ENCODE measurements around the gene ZNF485.
"Not testable (repeated sequence)": the region's sequence is repeated elsewhere in the genome, so short reads cannot be mapped to it uniquely, and the experiment has no call there.

ZNF485 gene

GRCh38 chr10:43606323-43607198 is at the start of gene ZNF485:
ZNF485 (plus strand) TSS chr10:43606438; CDS start chr10:43607051, 613 bp downstream.
- DNase-seq = peak; percentile 92

GRCh38 chr10:43557214-43557613 is 49.0 kb upstream of the ZNF485 start:
- DNase-seq = no peak

GRCh38 chr10:43569681-43570080 is 36.6 kb upstream of the ZNF485 start:
- DNase-seq = no peak

GRCh38 chr10:43570971-43571370 is 35.3 kb upstream of the ZNF485 start:
- no peak for DNase-seq

GRCh38 chr10:43573250-43574000 is 32.8 kb upstream of the ZNF485 start:
- DNase-seq = peak; percentile 25

- peak; percentile 95 for DNase-seq
Measured at GRCh38 chr10:43574001-43574892, 32.0 kb upstream of the ZNF485 start, which contains the start of gene ZNF239. ZNF239 (minus strand) TSS chr10:43574616; CDS start chr10:43558079, 16,537 bp downstream.

GRCh38 chr10:43574906-43575305 is 31.3 kb upstream of the ZNF485 start:
- DNase-seq = no peak

GRCh38 chr10:43576062-43576461 is 30.2 kb upstream of the ZNF485 start:
- DNase-seq = no peak

GRCh38 chr10:43576580-43576979 is 29.7 kb upstream of the ZNF485 start:
- DNase-seq = no peak

GRCh38 chr10:43584051-43584450 is 22.2 kb upstream of the ZNF485 start:
- DNase-seq = no peak

- no peak for DNase-seq
Measured at GRCh38 chr10:43585046-43585445, 21.2 kb upstream of the ZNF485 start.

GRCh38 chr10:43585981-43586729 is 20.1 kb upstream of the ZNF485 start:
- DNase-seq = no peak

- DNase-seq = not testable (repeated sequence)
Measured at GRCh38 chr10:43586730-43587115, 19.5 kb upstream of the ZNF485 start.

- no peak for DNase-seq
Measured at GRCh38 chr10:43591303-43591904, 14.8 kb upstream of the ZNF485 start.

GRCh38 chr10:43594944-43595589 is 11.2 kb upstream of the ZNF485 start:
- no peak for DNase-seq

- DNase-seq = no peak
Measured at GRCh38 chr10:43595739-43596298, 10.4 kb upstream of the ZNF485 start.

- DNase-seq = no peak
Measured at GRCh38 chr10:43596546-43596945, 9.7 kb upstream of the ZNF485 start.

- no peak for DNase-seq
Measured at GRCh38 chr10:43598446-43598845, 7.8 kb upstream of the ZNF485 start.

GRCh38 chr10:43599333-43599732 is 6.9 kb upstream of the ZNF485 start:
- DNase-seq = no peak

GRCh38 chr10:43601576-43601975 is 4.7 kb upstream of the ZNF485 start:
- DNase-seq = not testable (repeated sequence)

- no peak for DNase-seq
Measured at GRCh38 chr10:43605850-43606322, 352 bp upstream of the ZNF485 start.

Measured in retina (tissue), 1 donor.